ENCODE data around the gene GYPC.
A peak's percentile ranks its signal among the peaks of the same experiment; 100 is the strongest.

The GYPC gene

GRCh38 chr2:126729896-126730295 lies 73.9 kb downstream of the GYPC start:
- DNase-seq (ENCODE audit: low read depth, low spot score): no peak

GRCh38 chr2:126730655-126731054 lies 74.7 kb downstream of the GYPC start:
- DNase-seq (ENCODE audit: low read depth, low spot score): no peak

GRCh38 chr2:126731353-126731752 lies 75.4 kb downstream of the GYPC start:
- no peak for DNase-seq (ENCODE audit: low read depth, low spot score)

GRCh38 chr2:126732682-126733245 lies 76.8 kb downstream of the GYPC start:
- DNase-seq (ENCODE audit: low read depth, low spot score): no peak

DNA sequence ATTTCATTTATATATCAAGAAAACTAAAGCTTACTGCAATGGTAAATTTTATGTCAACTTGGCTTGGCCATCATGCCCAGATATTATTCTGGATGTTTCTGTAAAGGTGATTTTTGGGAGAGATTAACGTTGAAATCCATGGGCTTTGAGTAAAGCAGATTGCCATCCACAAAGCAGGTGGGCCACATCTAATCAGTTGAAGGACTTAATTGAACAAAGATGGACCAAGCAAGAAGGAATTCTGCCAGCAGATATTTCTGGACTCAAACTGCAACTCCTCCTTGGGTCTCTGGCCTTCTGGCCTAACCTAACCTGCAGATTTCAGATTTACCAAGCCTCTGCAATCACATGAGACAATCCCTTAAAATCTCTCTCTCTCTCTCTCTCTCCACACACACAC lies 77.8 kb downstream of the GYPC start:
- DNase-seq (ENCODE audit: low read depth, low spot score): no peak

DNA sequence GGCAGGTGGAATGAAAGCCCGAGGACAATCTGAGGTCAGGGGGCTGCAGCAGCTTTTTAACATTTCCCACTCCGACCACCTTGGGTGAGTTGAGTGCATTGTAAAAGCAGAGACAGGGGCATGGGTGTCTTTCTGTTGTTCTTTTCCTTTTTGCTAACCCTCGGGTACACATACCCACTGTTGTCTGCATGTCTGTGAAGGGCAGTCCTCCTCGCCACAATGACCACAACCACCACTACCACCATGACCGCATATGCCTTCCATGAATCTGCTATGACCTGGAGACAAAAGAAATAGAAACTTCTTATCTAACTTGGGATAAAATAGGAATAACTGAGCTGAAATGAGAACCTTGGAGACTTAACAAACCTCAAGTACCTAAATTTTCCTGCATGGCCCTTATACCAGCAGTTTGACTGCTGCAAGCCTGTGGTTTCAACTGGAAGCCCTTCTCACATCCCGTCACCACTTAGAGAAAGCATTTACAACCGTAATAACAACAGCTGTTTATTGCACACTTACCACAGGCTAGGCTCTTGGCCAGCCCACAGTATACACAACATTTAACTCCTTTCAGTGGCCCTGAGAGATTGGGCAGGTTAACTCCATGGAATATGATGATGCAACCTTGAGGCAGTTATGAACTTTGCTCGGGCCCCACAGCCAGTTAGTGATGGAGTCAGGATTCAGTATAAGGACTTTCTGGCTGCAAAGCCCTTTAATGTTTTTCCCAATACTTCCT lies 80.3 kb downstream of the GYPC start:
- DNase-seq (ENCODE audit: low read depth, low spot score): peak; percentile 9

- no peak for DNase-seq (ENCODE audit: low read depth, low spot score)
Measured at GRCh38 chr2:126739141-126739540, 83.2 kb downstream of the GYPC start.

- DNase-seq (ENCODE audit: low read depth, low spot score): no peak
Measured at GRCh38 chr2:126744640-126745039, 88.7 kb downstream of the GYPC start.
